Stimulated activated CD8-positive, alpha-beta memory T cell treated with anti-CD3 and anti-CD28 coated beads, Interleukin-2, amount 100 ng/mL, for 48 hours (primary cell): ENCODE results near the gene LARP1.
"Not testable (repeated sequence)": the region's sequence is repeated elsewhere in the genome, so short reads cannot be mapped to it uniquely, and the experiment has no call there.

Source experiments
- DNase-seq, 2 donors: peaks; one replicate each; pipeline ENCODE4 v3.0.0-alpha.2; 2020; ENCODE audit warnings: low read depth in 2 of 2

Gene LARP1

DNA sequence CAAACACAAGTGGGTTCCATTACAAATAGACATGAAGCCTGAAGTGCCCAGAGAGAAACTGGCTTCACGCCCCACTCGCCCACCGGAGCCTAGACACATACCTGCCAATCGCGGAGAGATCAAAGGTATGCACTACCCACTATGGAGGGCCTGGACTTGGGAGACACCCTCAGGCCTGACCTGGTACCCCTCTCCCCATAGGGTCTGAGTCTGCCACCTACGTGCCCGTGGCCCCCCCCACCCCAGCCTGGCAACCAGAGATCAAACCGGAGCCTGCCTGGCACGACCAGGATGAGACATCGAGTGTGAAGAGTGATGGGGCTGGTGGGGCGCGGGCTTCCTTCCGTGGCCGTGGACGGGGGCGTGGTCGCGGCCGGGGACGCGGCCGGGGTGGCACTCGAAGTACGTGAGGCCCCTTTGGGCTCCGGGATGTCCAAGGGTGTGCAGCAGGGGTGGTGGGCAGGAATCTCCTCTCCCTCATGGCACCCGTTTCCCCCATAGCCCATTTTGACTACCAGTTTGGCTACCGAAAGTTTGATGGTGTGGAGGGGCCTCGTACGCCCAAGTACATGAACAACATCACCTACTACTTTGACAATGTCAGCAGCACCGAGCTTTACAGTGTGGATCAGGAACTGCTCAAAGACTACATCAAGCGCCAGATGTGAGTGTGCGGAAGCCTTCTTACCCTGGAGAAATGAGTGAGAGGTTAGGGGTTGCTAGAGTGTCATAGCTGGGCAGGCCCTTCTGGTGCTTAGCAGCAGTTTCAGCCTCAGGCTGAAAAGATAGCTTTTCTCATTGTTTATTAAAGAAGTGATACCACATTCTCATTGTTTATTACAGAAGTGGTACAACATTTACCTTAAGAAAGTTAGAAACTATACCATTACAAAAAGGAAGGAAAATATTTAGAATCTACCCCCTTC is 38.7 kb downstream of the LARP1 start:
- no peak for DNase-seq

DNA sequence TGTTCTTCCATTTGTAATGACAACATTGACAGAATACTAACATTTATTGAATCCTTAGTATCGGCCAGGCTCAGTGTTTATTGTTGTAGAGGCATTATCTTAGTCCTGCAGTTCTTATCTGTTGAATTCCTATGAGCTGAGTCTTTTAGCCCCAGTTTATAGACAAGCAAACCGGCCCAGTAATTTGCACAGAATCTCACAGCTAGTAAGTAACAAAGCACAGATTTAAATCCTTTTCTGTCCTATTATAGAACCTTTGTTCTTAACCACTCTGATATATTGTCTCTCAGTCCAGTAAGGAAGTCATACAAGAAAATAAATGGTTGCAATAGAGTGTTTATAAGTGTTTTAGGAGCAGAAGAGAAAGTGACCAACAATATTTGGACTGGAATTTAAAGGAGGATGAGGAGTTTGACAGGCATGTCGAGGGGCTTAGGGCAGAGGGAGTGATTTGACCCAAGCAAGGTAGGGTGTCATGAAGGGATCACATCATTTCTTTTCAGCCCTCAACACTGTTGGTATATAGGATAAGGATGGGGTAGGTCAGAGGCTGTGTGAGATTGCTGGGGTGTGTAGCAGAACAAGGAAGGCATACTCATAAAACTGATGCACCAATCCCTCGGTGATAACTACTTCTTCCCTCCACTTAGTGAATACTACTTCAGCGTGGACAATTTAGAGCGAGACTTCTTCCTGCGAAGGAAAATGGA is 39.5 kb downstream of the LARP1 start:
- no peak for DNase-seq

DNA sequence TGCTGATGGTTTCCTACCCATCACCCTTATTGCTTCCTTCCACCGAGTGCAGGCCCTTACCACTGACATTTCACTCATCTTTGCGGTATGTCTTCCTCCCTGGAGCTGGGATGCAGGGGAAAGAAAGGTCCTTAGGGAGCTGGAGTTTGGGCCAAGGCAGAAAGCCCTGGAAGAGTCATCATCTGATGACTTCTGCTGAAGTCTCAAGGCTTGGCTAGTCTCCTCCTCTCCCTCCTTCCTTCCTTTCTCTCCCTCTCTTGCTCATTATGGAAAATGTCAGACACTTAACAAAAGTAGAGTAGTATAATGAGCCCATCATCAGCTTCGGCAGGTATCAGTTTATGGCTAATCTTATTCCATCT is 40.0 kb downstream of the LARP1 start:
- no peak for DNase-seq

DNA sequence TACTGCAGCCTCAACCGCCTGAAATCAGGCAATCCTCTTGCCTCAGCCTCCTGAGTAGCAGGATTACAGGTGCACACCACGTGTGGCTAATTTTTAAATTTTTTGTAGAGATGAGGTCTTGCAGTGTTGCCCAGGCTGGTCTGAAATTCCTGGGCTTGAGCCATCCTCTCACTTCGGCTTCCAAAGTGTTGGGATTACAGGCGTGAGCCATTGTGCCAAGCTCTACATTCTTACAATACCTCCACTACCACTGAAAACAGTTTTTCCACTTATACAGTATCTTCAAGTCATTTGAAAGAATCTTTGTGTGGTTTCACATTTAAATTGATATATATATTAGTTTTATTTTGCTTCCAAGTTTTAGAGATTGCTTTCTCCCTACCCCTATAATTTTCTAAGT is 42.6 kb downstream of the LARP1 start:
- DNase-seq: no peak

DNA sequence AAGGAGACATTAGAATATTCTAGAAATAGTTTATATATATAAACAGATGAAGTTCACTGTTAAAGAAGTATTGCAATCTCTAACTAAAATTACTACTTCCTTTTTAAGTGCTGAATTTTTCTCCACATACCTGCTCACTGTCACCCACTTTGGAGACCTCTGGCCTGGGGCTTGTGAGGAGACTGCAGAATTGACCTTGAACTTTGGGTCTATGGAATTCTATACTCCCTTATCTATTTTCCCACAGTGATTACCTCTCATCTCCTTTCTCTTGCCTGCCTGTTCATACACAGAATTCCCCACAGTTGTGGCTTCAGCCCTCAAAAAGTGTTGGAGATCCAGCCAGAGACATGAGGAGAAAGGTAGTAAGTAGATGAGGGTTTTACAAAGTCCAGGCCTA is 45.4 kb downstream of the LARP1 start:
- no peak for DNase-seq

DNA sequence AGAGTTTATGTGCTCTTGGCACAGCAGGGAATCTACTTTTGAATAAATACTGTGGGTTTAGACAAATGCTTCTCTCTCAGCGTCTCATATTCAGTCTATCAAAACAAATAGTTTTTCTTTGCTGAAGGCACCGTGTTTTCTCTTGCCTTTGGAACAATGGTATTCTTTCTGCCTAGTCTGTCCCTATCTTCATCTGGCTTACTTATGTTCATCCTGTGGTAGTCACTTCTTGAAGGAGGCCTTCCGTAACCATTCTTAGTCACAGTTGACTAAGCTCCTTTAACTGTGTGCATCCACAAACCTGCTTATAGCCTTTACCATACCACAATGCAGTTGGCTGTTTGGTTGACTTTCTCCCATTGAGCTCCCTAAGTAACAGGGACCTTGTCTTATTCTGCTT is 45.9 kb downstream of the LARP1 start:
- DNase-seq: no peak

DNA sequence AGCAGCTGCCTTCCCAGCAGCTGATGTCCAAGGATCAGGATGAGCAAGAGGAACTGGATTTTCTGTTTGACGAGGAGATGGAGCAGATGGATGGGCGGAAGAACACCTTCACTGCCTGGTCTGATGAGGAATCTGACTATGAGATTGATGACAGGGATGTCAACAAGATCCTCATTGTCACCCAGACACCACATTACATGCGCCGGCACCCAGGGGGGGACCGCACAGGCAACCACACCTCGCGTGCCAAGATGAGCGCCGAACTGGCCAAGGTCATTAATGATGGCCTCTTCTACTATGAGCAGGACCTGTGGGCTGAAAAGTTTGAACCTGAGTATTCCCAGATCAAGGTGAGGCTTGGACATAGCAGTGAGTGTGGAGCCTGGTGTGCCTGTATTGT is 46.9 kb downstream of the LARP1 start:
- no peak for DNase-seq

DNA sequence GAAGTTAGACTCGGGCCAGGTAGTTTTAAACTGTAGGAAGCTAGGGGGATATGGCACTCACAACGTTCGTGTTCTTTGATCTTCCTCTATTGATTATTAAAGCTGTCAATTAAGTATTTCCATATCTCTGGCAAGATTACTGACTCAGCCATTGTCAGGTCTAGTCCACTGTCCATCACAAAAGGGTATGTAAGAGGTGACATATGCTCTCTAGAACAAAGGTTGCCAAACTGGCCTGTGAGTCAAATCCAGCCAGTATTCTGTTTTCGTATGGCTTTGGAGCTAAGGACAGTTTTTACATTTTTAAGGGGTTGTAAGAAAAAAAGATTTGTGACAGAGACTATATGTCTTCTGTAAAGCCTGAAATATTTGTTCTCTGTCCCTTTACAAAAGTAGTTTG is 51.0 kb downstream of the LARP1 start:
- no peak for DNase-seq

DNA sequence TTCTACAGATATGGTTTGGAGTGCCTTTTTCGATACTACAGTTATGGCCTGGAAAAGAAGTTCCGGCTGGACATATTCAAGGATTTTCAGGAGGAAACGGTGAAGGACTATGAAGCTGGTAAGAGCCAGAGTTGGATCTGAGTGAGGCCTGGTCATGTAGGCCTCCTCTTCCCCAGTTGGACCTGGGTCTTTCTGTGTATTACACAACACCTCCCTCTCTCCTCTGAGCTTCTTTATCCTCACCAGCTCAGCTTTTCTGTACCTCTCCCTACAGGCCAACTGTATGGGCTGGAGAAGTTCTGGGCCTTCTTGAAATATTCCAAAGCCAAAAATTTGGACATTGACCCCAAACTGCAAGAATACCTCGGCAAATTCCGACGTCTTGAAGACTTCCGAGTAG is 56.1 kb downstream of the LARP1 start:
- no peak for DNase-seq

DNA sequence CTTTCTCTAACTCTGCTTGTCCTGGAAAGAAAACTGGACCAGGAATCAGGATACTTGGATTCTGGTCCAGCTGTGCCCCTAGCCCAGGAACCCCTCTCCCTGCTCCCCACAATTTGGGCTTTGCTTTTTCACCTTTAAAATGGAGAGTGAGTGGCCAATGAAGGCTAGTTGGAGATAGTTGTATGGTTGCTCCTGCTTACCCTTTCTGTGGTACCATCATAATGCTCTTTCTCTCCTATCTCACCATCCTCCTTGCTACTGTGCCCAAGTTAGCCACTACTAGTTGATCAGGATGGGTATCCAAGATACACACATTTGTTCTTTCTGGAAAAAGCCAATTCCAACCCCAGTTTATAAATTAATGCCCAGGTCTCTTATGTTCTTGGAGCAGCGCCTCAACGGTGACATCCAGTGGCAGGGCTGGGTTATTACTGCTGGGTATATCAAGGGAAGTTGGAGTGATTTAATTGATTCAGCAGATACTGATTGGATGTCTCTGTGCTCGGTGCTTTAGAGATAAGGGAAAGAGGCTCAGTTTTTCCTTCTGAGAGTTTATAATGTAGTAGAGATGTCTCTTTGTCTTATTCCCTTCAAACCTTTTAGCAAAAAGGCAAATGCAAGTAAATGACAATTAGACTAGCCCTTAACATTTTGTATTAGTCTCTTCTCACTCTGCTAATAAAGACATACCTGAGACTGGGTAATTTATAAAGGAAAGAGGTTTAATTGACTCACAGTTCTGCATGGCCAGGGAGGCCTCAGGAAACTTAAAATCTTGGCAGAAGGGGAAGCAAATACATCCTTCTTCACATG is 56.7 kb downstream of the LARP1 start:
- DNase-seq: peak; percentile 31 to 34

DNA sequence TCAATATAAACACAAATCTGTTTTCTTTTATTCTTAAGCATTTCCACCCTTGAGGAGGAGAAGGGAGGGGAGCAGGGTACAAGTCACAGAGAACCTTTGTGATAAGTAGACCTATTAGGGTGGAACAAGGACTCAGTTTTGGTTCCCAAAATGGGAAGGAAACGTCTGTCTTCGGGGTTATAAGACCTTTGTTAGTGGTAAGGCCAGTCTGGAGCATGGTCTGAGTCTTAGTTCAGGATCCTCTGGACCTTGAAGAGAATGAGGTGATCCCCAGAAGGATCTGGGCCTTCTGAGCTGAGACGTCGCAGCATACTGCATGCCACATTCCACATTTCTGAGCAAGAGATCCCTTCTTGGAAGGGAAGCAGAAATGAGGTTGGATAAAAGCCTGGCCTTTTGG is 58.0 kb downstream of the LARP1 start:
- DNase-seq: no peak

DNA sequence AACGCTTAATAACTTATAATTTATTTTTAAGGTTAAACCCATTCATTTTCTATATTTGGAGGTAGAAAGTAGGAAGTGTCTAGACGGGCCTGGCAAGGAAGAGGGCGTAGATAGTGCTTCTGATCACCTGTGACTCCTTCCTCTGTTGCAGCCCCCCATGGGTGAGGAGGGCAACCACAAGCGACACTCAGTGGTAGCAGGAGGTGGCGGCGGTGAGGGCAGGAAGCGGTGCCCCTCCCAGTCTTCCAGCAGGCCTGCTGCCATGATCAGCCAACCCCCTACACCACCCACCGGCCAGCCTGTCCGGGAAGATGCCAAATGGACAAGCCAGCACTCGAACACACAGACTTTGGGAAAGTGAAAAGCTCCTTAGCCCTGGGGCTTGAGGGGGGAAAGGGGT is 58.6 kb downstream of the LARP1 start:
- DNase-seq: no peak

DNA sequence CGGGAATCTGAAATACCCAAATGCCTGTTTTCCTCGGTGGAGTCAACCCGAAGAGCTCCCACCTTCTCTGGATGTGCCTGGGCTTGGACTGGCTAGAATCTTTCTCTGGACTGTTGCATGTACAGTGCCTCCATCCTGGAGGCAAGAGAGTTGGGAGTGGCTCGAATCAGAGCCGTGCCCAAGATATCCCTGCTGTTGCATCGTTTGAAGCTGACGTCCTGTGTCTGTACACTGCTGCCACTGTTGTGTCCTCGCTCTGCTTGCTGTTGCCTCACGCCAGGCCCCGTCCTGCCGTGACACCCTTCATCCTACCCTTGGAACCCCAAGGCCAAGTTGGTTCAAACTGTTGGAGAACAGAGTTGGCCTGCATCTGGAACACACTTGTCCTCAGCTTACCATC is 59.8 kb downstream of the LARP1 start:
- no peak for DNase-seq

DNA sequence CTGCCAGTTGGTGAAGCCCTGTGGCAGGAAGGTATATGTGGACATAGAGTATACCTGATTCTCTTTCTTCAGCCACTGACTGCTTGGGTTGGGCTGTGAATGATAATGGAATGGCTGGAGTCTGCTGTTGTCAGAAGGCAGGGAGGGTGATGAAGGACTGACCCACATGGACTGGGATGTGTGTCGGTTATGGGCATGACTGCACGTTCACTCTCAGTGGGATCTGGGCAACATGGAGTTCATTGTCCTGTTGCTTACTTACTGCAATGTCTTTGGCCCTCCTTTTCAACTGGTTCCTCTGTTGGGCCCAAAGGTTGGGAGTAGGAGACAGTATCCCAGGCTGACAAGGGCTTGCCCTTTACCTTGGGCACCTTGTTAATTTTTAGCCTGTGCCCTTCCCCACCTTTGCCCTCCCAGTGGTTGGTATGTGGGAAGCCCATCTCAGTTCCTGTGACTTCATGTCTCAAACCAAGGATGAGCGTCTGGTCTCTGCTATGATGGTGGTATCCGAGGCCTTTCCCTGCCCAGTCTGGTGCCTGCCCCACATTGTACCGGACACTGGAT is 60.6 kb downstream of the LARP1 start:
- no peak for DNase-seq

DNA sequence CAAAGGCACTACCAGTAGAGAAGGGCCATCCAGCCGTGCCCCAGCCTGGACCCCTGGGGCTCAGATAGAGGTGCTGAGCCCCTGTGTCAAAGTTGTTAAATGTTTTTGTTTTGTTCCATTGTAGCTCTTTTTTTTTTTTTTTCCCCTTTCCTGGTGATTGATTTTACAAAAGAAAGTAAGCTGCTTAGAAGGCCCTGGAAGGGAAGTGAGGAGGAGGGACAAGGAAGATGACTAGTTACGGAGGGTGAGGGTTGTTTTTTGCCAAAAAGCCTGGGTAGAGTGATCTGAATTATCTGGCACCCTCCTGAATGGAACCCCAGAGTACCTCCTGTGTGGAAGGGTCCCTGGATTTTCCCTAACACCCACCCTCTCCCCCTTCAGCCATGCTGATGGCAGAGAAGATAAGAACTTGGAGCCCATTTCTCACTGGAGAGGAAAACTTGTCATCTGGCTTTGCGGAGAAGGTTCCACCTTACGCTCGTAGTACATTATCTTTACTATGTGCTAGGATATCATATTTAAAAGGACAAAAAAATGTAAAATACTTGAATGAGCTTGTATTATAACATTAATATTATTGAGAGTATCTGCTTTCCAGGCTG is 61.8 kb downstream of the LARP1 start:
- DNase-seq: no peak

DNA sequence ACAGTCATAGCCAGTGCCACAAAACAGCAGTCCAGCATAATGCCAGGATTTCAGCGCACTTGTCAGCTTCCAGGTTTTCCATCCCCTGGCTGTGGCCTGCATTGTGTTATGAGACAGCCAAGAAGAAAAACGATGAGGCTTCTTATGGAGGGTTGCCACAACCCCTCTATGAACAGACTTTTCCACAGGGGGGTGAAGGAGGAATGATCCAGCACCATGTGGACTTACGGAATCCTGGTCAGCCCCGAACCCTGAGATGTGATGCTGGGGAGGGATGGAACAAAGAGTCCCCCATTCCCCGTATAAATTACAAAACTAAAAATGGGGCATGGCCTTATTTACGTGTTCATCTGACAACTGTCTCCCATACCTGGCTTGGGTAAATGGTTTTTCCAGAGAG is 62.6 kb downstream of the LARP1 start:
- no peak for DNase-seq

DNA sequence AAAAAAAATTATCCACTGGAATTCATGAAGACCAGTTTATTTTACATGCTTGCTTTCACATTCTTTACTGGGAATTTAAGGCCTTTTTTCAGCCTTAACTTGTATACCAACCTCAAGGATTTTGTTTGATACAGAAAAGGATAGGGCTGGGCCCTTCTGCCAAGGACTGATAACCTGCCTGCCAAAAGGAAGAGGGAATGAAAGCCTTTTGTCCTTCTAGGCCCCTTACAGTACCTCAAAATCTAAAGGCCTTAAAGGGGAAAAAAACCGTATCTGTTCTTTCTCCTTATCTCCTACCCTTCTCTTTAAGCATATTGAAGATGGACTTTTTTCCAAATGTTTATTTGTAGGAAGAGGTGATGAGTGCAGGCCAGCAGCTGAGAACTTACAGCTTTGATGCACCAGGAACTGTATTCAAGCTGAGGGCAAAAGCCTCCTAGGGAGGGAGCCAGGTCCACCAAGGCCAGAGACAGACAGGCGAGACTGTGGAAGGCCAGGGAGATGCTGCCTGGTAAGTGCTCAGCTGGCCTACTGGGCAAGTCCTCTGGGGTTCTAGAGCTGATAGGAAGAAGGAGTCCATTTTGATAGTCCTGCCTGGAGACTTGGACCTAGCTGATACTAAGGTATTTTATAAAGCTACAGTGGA is 63.4 kb downstream of the LARP1 start:
- no peak for DNase-seq

DNA sequence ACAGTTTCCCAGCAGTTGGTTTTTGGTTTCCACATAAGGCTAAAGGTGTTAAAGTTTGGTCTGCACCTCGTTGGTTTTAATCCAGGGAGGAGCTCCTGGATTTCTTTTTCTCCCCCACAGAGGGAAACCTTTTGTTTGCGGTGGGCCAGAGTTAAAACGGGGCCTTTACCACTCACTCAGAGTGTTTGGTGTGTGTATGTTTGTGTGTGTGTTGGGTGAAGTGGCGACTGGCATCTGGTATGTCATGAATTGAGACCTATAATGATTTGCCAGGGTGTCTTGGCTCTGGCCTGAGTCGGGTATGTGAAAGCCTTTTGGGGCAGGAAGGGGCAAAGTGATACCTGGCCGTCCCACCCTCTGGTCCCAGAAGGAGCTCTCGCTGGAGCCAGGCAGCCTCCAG is 64.4 kb downstream of the LARP1 start:
- no peak for DNase-seq

DNA sequence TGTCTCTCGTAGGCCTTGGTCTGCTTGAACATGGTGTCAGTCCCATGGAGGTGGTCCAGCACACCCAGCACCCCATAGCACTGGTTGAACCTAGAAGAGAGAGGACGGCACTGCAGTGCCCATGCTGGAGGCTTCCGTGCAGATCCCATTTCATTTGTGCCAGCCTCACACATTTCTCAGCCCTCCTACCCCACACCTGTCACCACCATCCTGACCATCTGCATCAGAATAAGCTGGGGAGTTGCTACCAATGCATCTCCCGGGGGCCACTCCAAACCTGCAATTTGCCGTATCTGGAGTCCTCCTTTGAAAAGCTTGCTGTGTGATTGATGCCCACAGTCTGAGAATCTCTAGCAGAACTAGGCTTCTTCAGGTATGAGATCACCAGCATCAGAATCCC is 65.2 kb downstream of the LARP1 start:
- DNase-seq: no peak

DNA sequence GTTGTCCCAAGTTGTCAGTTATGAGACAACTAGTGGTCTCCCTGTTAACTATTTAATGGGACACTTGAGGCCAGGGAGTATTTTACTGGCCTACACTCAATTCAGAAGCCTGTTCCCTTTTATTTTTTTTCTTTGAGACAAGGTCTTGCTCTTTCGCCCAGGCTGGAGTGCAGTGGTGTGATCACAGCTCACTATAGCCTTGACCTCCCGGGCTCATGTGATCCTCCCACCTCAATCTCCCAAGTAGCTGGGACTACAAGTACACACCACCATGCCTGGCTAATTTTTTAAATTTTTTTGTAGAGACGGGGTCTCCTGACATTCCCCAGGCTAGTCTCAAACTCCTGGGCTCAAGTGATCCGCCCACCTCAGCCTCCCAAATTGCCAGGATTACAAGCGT is 67.7 kb downstream of the LARP1 start:
- not testable (repeated sequence) for DNase-seq

DNA sequence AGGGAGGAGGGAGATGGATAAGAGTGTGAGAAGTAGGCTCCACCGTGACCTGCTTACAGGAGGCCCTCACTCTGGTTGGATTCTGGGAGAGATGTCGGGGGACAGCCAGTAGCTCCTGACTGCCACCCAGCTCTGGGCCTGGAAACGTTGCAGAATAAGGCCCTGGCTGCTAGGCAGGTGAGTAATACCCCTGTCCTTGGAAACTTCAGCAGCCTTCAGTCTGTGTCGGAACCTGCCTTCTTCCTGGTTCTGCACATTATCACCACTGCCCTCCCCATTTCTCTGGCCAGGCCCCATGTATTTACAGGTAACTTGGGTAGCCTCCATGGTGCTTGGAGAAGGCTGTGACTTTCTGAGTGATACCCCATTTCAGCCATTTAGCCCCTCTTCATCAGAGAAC is 68.4 kb downstream of the LARP1 start:
- DNase-seq: no peak
